B cell (primary cell): ENCODE results near the gene CA9. TPM values are rescaled to one million over a fixed set of nuclear protein-coding genes. Genes with fewer than 3 reads are reported as not detected.

Experiments used
- ATAC-seq: fragments of 200-7000 bp; cut with Tn5 transposase; one replicate; pipeline ENCODE4 v1.10.0; 2021; ENCODE audit warnings: low read depth, mild to moderate bottlenecking, moderate number of reproducible peaks, moderate library complexity
- CTCF ChIA-PET: fragments of 350-600 bp; sonication (Branson Sonifier 250); formaldehyde crosslinking; loops from one replicate; lab custom pipeline; 2021; ENCODE audit warnings: antibody characterized with exemption, inconsistent platforms; lab: Charles Lee
- POLR2A ChIA-PET: fragments of 350-600 bp; sonication (Branson Sonifier 250); formaldehyde crosslinking; loops from one replicate; lab custom pipeline; 2021; ENCODE audit warnings: antibody characterized with exemption; lab: Charles Lee
- DNase-seq: peaks from one replicate; pipeline ENCODE4 v3.0.0; 2013
- H2AFZ ChIP-seq: 2 replicates; pipeline ENCODE4 v1.6.1; 2012; ENCODE audit warnings: mild to moderate bottlenecking, low read depth, low read length; ENCODE audit not compliant: insufficient read depth, poor library complexity, severe bottlenecking
- H3K27ac ChIP-seq, 2 donors: 1 replicate in 1 of 2; 2 replicates in 1 of 2; pipeline ENCODE4 v1.5.1; 2012 to 2013; ENCODE audit warnings: low read length in 2 of 2, mild to moderate bottlenecking in 2 of 2, moderate library complexity in 1 of 2
- H3K27me3 ChIP-seq, 4 experiments: fragments of 200-600 bp in 1 of 4; sonication (generic) in 1 of 4; replicated peaks in 1 of 4; 1 replicate in 2 of 4; 2 replicates in 2 of 4; pipeline versions ENCODE4 v1.6.1 to v1.7.0; 2013 to 2016; ENCODE audit warnings: low read length in 3 of 4, mild to moderate bottlenecking in 2 of 4, mixed read lengths in 1 of 4, moderate library complexity in 1 of 4; ENCODE audit not compliant: insufficient read depth in 4 of 4, control insufficient read depth in 3 of 4; ENCODE audit errors: control extremely low read depth in 1 of 4
- H3K36me3 ChIP-seq, 2 experiments: replicated peaks in 1 of 2; 1 replicate in 1 of 2; 2 replicates in 1 of 2; pipeline versions ENCODE4 v1.6.1 to v1.7.1; 2013; ENCODE audit warnings: low read length in 1 of 2; ENCODE audit not compliant: insufficient read depth in 2 of 2, control insufficient read depth in 1 of 2; ENCODE audit errors: control extremely low read depth in 1 of 2, extremely low read depth in 1 of 2
- H3K4me1 ChIP-seq, 2 donors: fragments of 200-600 bp in 1 of 2; sonication (generic) in 1 of 2; 1 replicate in 1 of 2; 2 replicates in 1 of 2; pipeline versions ENCODE4 v1.5.1 to v1.6.1; 2013 to 2017; ENCODE audit warnings: low read length in 2 of 2; ENCODE audit not compliant: control insufficient read depth in 2 of 2, insufficient read depth in 2 of 2
- H3K4me2 ChIP-seq: replicated peaks from 2 replicates; pipeline ENCODE3; 2012; ENCODE audit warnings: mild to moderate bottlenecking, low read depth, low read length; ENCODE audit not compliant: poor library complexity, severe bottlenecking
- H3K4me3 ChIP-seq, 5 experiments: fragments of 200-600 bp in 1 of 5; sonication (generic) in 1 of 5; 1 replicate in 3 of 5; 2 replicates in 2 of 5; pipeline versions ENCODE4 v1.5.1 to v1.7.0; 2011 to 2016; ENCODE audit warnings: low read length in 4 of 5, mild to moderate bottlenecking in 4 of 5, low read depth in 2 of 5, control low read depth in 1 of 5, moderate library complexity in 1 of 5; ENCODE audit not compliant: insufficient read depth in 1 of 5; ENCODE audit errors: control extremely low read depth in 1 of 5, extremely low read depth in 1 of 5
- H3K79me2 ChIP-seq: fragments of 200-600 bp; sonication (generic); one replicate; pipeline ENCODE4 v1.6.0; 2016; ENCODE audit warnings: low read length; ENCODE audit not compliant: control insufficient read depth, insufficient read depth
- H3K9ac ChIP-seq: fragments of 200-600 bp; sonication (generic); 2 replicates; pipeline ENCODE4 v1.6.1; 2017; ENCODE audit warnings: mild to moderate bottlenecking, low read length, moderate library complexity
- H3K9me3 ChIP-seq, 3 donors: one replicate each; pipeline versions ENCODE4 v1.6.1 to v1.7.1; 2013; ENCODE audit warnings: low read length in 2 of 3; ENCODE audit not compliant: control insufficient read depth in 2 of 3, insufficient read depth in 1 of 3; ENCODE audit errors: control extremely low read depth in 1 of 3
- H4K20me1 ChIP-seq: 2 replicates; pipeline ENCODE4 v1.6.0; 2012; ENCODE audit warnings: mild to moderate bottlenecking, low read length; ENCODE audit not compliant: insufficient read depth, control insufficient read depth, poor library complexity, severe bottlenecking
- H3K27ac Mint-ChIP-seq: one replicate; pipeline ENCODE4 v1.8.0; 2021; ENCODE audit warnings: mixed read lengths
- H3K27me3 Mint-ChIP-seq: one replicate; pipeline ENCODE4 v1.8.0; 2021; ENCODE audit warnings: mixed read lengths
- H3K4me1 Mint-ChIP-seq: one replicate; pipeline ENCODE4 v1.8.0; 2021; ENCODE audit warnings: mixed read lengths
- H3K4me3 Mint-ChIP-seq: one replicate; pipeline ENCODE4 v1.8.0; 2021; ENCODE audit warnings: mixed read lengths
- H3K9me3 Mint-ChIP-seq: one replicate; pipeline ENCODE4 v1.8.0; 2022; ENCODE audit warnings: mixed read lengths; ENCODE audit not compliant: insufficient read depth
- EZH2 ChIP-seq: IDR thresholded peaks from 2 replicates; pipeline ENCODE4 v1.6.1; 2012; ENCODE audit warnings: borderline replicate concordance, low read depth, mild to moderate bottlenecking, moderate library complexity, low read length; ENCODE audit not compliant: insufficient read depth, poor library complexity, severe bottlenecking
- WGBS: methylation state at CpG from one replicate; pipeline ENCODE4 v1.1.5; 2013; ENCODE audit warnings: missing lambda C conversion rate; ENCODE audit not compliant: insufficient coverage; 5-methylcytosine and 5-hydroxymethylcytosine counted together
- intact Hi-C: fragments of 100-400 bp; cut with micrococcal nuclease; formaldehyde crosslinking; loops from one replicate; pipeline ENCODE4 v1.10.0; 2022
- polyA plus RNA-seq: library from polyadenylated mRNA; depleted of rRNA; stranded (reverse); fragments of >200 nt; gene quantifications from 2 replicates; pipeline ENCODE4 v1.2.3, GENCODE V29; 2012
- total RNA-seq, 2 donors: library from RNA; stranded (reverse); fragments of 120-200 nt in 1 of 2; gene quantifications; 1 replicate in 1 of 2; 2 replicates in 1 of 2; pipeline versions ENCODE4 v1.2.3 to v1.2.4, GENCODE V29; 2013 to 2022
- TF ChIP-seq, protein P1 (sequence below): fragments of 200-600 bp; IDR thresholded peaks from one replicate; pipeline ENCODE4 v1.8.0; 2022; ENCODE audit warnings: antibody characterized with exemption, mild to moderate bottlenecking

Gene CA9
- total and polyA plus RNA-seq, 2 donors (not counting 1 experiment from before 2014, with no cell fraction given): not detected

DNA sequence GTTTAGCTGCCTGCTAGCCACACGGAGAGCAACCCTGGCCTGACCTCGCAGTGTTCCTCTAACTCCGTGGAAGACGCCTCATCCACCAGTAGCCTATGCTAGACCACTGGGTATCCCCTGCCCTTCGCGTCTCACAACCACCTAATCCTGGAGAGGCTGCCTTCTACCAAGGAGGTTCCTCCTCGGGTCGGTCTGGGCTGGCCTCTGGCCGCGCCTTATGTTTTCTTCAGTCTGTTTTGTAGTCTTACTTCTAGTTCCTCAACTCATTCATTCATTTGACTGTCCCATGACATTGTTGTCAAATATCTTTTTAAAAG is 17.6 kb downstream of the CA9 start:
- Histone ChIP-seq H3K9me3 (no peaks in the 10 kb centered on the region), H3K4me1 (peaks cover 3 to 19% of the 10 kb centered on the region in 2 donors), H3K36me3 (peaks cover 0 to 7% of the 10 kb centered on the region in 2 experiments), H3K4me2 (peak overlapping the region; percentile 99), H3K9ac (peak overlapping the region; percentile 83), H3K27ac (no peak overlapping the region), H2AFZ (peak overlapping the region; percentile 87), H4K20me1 (no peaks in the 10 kb centered on the region), H3K27me3 (no peaks in the 10 kb centered on the region), H3K4me3 (peak overlapping the region; percentile 18 to 89 (median 67)), H3K79me2 (no peaks in the 10 kb centered on the region)
- ChIA-PET CTCF (interaction anchor here (0.8 to 10.0 kb wide), 8 partner anchors 22 to 77 kb away, joined by 3 to 195 read pairs (median 7); partner anchors contain the start of genes CCDC107, CD72, CREB3 and RMRP), POLR2A (interaction anchor here (0.8 to 2.5 kb wide), 4 partner anchors 33 to 1673 kb away, joined by 3 to 11 read pairs (median 4); partner anchors contain the start of genes CCDC107, CREB3, RMRP and TLN1)
- peak overlapping the region; percentile 65 for H3K27ac Mint-ChIP-seq
- H3K4me3 Mint-ChIP-seq: peak overlapping the region; percentile 88
- DNase-seq (no peak), ATAC-seq (no peak)
- WGBS: 21% methylated on average over 6 of the region's 10 CpGs
- TF ChIP-seq, protein P1, sequence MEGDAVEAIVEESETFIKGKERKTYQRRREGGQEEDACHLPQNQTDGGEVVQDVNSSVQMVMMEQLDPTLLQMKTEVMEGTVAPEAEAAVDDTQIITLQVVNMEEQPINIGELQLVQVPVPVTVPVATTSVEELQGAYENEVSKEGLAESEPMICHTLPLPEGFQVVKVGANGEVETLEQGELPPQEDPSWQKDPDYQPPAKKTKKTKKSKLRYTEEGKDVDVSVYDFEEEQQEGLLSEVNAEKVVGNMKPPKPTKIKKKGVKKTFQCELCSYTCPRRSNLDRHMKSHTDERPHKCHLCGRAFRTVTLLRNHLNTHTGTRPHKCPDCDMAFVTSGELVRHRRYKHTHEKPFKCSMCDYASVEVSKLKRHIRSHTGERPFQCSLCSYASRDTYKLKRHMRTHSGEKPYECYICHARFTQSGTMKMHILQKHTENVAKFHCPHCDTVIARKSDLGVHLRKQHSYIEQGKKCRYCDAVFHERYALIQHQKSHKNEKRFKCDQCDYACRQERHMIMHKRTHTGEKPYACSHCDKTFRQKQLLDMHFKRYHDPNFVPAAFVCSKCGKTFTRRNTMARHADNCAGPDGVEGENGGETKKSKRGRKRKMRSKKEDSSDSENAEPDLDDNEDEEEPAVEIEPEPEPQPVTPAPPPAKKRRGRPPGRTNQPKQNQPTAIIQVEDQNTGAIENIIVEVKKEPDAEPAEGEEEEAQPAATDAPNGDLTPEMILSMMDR: no peak
- no peak for TF ChIP-seq EZH2
- H3K4me1 Mint-ChIP-seq: peaks cover 12% of the 10 kb centered on the region
- H3K9me3 Mint-ChIP-seq: no peaks in the 10 kb centered on the region
- no peaks in the 10 kb centered on the region for H3K27me3 Mint-ChIP-seq
- intact Hi-C loops: no loop called here

DNA sequence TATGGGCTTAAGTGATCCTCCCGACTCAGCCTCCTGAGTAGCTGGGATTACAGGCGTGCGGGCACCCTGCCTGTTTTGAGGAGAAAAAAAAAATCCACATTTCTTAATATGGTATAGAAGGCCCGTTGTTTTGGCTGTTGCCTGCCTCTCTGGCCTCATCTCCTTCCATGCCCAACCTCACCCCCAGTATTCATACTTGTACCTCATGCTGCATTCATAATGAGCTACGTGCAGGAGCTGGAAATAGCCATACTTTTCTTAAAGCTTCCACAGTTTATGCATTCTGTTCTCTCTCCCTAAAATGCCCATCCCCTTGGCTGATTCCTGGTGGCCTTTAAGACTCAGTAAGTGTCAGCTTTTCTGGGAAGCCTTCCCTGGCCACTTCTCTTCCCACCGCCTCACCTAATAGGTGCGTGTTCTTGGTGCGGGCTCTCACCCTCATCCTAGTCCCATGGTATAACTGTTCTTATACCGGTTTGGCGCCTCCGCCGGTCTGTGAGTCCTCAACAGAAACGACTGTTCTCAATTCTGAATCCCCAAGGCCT is 18.1 kb downstream of the CA9 start:
- no peak overlapping the region for H2AFZ ChIP-seq
- CTCF ChIA-PET: interaction anchor here (0.8 to 10.0 kb wide), 10 partner anchors 7 to 88 kb away, joined by 3 to 195 read pairs (median 8); partner anchors contain the start of genes CD72, CREB3 and TLN1

More for the DNA sequence above, 18.1 kb downstream of the CA9 start:
- TF ChIP-seq, protein P1: no peak
- no peak for TF ChIP-seq EZH2
- Histone ChIP-seq H3K79me2 (no peaks in the 10 kb centered on the region), H3K9me3 (no peaks in the 10 kb centered on the region), H3K36me3 (peaks cover 0 to 12% of the 10 kb centered on the region in 2 experiments), H3K27ac (no peak overlapping the region), H3K4me3 (peak overlapping the region in 1 of 5 experiments; percentile 68), H3K4me2 (no peak overlapping the region), H4K20me1 (no peaks in the 10 kb centered on the region), H3K27me3 (no peaks in the 10 kb centered on the region), H3K9ac (no peak overlapping the region), H3K4me1 (peaks cover 3 to 25% of the 10 kb centered on the region in 2 donors)
- Mint-ChIP-seq H3K9me3 (no peaks in the 10 kb centered on the region), H3K27me3 (no peaks in the 10 kb centered on the region), H3K4me1 (peaks cover 18% of the 10 kb centered on the region), H3K27ac (no peak overlapping the region), H3K4me3 (peak overlapping the region; percentile 88)
- WGBS: 93% methylated on average over 5 of the region's 13 CpGs
- no peak for DNase-seq
- POLR2A ChIA-PET: interaction anchor here (1.2 to 2.5 kb wide), 2 partner anchors 34 to 45 kb away, joined by 3 to 11 read pairs; partner anchors contain the start of genes CCDC107 and RMRP
- intact Hi-C loops: no loop called here
- ATAC-seq: no peak
